Effector CD8-positive, alpha-beta T cell (primary cell): ENCODE data around the gene RAB15.

Source experiments
- DNase-seq: peaks from one replicate; lab custom pipeline; 2025; lab: John Stamatoyannopoulos, UW

The RAB15 gene

DNA sequence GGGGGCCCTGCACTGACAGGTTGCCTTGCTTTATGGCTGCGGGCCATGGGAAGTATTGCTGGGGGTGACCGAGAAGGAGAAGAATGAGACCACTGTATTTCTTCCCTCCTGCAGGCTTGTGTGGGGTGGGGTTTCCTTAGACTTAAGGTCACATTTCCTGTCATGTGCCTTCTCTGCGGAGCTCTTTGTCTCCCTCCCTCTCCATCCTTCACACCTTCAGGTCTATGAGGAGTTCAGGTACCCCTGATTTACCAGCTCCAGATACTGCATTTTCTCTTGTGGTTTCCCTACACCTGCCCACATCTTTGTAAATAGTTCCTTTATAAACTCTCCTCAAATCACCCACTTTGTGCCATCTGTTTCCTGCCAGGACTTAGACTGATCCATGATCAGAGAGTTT, 18.2 kb upstream of the RAB15 start:
- DNase-seq = no peak

DNA sequence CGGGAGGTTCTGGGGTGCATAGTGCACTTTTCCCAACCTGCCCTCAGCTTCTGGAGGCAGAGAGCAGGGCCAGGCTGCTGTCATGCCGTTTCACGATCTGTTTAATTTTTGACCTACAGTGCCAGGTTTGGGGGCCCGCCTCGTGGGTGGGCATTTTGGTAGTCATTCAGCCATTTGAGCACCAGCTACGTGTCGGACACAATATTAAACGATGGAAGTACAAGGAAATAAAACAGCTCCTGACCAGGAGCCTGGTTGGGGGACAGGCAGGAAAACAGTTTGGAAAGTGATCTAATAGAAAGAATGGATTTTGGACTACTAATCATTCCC, 15.3 kb upstream of the RAB15 start:
- DNase-seq = no peak

DNA sequence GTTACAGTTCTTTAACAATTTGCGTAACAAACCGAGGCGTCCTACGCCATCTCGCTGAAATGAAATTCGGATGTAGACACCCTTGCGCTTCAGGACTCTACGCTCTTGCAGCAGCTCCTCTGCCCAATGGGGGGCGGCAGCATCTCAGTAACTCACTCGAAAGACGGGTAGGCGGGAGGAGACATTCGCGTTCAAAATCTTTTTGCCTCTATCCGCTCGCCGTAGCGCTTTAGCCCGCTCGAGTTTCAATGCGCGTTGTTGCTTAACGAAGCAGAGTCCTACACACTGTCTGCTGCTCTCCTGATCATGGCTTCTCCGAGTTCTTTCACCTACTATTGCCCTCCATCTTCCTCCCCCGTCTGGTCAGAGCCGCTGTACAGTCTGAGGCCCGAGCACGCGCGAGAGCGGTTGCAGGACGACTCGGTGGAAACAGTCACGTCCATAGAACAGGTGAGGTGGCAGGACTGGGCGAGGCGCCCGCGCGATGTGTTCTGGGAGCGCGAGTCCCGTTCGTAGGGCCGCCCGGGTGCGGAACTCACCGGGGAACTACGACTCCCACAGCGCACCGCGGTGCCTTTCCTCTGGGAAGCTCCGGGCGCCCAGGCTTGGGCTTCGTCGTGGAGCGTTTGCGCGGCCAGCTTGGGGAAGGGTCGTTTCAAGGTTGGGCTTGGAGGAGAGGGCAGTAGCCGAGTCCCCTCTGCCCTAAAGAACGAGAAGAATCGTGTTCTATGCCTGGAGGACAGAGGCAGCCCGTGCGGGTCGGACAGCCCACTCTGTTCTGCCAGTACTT, 14.7 kb upstream of the RAB15 start, which contains the start of gene FNTB:
FNTB (plus strand) TSS at position 248 of the 790 bp plus-strand sequence; CDS start at position 307, 59 bp downstream.
- peak; percentile 83 for DNase-seq

DNA sequence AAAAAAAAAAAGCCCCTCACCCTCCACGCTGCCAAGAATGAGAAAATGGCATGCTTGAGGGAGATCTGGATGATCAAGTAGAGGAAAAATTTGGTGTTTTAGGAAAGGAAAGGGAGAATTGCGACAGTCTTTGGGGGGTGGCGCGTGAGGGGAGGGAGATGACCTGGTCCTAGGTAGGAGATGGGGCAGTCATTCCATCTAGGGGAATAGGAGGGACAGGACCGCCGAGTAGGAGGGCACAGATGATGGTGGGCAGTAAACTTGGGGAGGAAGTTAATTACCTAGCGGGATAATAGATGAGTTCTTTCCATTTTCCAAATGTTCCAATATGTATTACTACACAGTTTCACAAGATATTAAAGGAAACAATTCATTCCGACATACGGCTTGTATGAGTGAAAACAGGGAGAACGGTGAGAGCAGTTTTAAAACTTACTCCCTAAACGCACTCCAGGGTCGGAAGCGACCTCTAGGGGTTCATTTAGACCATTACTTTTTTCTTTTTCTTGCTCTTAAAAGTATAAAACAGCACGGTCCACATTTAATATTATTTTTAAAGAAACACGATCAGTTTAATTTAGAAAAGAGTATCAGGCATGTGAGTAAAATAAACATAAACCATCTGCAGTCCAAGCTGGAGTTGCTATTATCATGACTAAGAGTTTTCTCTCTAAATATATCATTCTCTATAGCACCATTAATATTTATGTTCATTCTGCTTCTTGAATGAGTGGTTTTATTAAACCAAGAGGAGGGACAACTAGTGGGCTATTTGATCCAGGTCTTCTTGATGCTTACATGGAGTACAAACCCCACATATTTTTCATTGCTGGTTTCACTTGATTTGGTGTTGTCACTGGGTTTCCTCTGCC, 11.5 kb upstream of the RAB15 start:
- peak; percentile 11 for DNase-seq

- no peak for DNase-seq
Measured at GRCh38 chr14:64979336-64980074, 7.4 kb upstream of the RAB15 start.

- no peak for DNase-seq
Measured at GRCh38 chr14:64974563-64974962, 2.4 kb upstream of the RAB15 start.

DNA sequence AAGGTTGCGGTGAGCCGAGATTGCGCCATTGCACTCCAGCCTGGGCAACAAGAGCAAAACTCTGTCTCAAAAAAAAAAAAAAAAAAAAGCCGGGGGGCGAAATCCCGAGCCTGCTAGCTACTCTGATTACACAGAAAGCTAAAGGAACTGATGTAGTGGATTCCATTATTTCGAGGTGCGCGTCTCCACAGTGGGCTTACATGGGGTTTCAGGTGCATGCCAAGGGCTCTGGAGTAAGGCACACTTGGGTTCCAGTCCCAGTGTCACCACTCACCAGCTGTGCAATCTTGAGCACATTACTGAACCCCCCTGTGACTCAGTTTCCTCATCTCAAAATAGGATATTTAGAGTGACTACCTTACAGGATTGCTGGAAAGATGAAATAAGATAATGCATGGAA, 1.7 kb upstream of the RAB15 start:
- DNase-seq = no peak

DNA sequence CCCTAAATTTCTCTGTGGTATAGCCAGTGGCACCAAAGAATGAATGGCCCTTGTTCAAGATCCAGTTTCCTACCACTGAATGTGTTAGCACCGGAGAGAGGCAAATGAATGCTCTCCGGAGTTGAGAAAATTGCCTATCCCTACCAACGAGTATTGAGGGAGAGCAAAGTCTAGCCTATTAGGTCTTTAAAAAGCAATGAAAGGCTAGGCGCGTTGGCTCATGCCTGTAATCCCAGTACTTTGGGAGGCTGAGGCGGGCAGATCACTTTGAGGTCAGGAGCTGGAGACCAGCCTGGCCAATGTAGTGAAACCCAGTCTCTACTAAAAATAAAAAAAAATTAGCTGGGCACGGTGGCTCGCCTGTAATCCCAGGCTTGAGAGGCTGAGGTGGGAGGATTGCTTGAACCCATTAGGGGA, 898 bp upstream of the RAB15 start:
- DNase-seq = no peak

DNA sequence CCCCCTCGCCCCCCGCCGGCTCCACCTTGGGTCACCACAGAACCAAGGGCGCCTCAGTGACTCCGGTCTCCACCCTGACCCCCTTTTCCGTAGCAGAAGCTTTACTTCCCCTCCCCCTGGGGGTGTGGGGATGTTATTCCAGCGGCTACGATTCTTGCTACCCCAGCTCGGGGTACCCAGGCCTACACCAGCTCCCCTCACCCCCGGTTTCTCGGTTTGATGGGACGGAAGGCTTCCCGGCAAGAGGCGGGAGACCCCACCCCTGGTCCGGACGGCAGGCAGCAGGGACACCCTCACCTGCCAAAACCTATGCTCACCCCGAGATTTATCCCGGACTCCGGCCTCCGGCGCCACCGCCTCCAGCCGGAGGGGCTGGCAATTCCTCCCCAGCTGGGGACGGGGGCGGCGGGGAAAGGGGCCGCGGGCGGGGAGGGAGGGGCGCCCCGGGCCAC, 619 bp downstream of the RAB15 start:
- DNase-seq = no peak

DNA sequence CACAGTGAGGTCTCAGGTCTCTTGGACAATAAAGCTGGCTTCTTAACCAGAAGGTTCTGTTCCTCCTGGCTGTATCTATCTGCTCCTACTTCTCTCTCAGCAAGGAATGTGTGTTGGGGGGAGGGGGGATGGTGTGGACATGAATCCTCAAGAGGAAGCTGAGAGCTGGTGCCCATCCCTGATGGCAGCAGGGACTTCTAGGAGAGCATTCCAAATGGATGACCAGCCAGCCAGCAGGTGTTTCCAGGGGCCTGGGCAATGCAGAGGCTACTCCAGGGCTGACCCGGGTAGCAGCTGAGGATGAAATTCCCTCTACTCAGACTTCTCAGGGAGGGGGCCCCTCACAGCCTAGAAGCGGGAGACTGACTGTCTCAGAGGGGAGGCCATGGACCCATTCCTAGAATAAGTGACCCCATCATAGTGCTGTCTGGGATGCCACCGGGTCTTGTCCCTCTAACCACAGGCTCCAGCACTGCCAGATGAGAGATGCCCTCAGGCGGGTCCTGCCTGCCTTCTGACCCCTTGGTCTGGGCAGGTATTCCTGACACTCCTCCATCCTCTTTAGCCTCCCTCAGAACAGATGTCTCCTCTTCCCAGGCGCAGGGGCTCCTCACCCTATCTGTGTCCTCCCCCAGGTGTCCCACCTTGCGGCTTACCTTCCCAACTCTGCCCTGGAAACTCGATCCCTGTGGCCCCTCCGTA, 1.2 kb downstream of the RAB15 start:
- no peak for DNase-seq

GRCh38 chr14:64970041-64970440, 2.1 kb downstream of the RAB15 start:
- DNase-seq = no peak

DNA sequence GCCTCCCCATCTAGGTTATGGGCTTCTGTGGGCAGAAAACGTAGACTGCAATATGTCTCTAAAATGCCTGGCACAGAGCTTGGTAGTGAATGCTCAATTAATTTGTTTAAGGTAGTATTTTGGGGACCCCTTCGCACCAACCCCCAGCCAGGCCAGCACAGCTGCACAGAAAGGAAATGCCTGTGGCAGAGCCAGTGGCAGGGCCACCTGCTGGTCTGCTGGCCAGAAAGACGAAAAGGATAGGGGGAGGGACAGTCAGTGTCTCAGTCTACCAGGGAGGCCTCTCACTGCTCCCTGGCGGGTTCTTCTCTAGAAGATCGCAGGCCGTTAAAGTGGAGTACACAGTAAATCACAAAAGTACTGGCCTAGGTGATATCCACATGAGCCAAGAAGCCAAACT, 3.5 kb downstream of the RAB15 start:
- no peak for DNase-seq

GRCh38 chr14:64968167-64968566, 4.0 kb downstream of the RAB15 start:
- DNase-seq = no peak

GRCh38 chr14:64966976-64967375, 5.2 kb downstream of the RAB15 start:
- DNase-seq = no peak

DNA sequence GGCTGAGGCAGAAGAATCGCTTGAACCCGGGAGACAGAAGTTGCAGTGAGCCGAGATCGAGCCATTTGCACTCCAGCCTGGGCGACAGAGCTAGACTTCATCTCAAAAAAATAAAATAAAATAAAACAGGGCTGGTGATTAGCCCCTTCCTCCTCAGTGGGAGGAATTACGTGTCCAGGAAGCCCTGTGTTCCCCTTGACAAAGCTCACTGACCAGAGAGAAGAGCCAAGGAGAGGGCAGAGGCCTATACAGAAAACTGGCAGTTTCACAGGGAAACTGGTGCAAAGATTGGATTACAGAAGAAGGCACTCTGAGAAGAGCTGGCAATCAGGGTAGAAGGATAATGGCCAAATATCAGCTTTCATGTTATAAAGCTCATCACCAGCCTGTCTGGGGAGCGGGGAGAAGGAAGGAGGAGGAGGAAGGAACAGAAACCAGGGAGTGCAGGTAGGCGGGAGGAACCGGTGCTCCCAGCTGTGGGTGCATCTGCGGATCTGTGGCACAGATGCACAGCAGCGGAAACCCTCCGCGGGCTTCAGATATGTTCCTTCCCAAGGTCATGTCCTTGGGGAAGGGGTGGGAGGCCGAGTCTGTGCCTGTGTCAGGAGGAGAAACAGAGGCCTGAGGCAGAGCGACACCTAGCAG, 6.7 kb downstream of the RAB15 start:
- DNase-seq = no peak

DNA sequence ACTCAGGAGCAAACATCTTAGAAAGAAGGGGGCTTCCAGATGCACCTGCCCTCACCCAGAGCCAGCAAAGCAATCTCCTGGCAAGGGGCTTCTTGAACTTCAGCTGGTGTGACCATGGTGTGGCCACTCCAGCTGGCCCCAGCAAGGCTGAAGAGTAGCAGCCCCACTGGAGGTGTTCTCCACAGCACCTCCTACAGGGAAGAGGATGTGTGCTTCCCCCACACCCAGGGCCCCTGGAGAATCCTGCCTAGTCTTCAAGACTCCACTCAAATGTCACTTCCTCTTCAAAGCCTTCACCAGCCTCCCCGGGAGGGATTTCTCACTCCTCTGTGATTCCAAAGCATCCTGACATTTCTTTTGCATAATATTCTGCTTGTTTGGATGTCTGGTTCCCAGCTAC, 8.5 kb downstream of the RAB15 start:
- no peak for DNase-seq

DNA sequence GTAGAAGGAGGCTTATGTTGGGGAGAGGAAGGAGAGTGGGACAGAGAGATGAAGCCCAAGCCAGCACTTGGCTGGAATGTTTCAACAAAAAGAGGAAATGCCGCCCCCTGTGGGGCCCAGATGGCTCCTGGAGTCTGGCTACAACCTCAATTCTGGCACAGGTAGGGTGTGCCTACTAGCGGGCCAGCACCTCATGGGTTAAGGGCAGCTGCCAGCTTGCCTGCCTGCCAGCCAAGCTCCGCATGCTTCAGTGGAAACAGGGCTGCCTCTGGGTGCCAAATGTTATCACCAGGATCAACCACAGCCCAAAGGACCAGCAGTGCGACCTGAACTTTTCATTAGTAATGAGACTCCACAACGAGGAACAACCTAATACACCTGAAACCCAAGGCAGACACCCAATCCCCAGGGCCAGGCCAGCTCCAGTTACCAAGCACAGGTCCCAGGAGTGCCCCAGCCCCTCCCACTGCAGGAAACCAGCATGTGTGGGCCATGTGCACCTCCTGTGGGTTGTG, 11.3 kb downstream of the RAB15 start:
- DNase-seq = no peak

GRCh38 chr14:64958743-64959142, 13.4 kb downstream of the RAB15 start:
- DNase-seq = no peak

- no peak for DNase-seq
Measured at GRCh38 chr14:64958201-64958600, 13.9 kb downstream of the RAB15 start.

DNA sequence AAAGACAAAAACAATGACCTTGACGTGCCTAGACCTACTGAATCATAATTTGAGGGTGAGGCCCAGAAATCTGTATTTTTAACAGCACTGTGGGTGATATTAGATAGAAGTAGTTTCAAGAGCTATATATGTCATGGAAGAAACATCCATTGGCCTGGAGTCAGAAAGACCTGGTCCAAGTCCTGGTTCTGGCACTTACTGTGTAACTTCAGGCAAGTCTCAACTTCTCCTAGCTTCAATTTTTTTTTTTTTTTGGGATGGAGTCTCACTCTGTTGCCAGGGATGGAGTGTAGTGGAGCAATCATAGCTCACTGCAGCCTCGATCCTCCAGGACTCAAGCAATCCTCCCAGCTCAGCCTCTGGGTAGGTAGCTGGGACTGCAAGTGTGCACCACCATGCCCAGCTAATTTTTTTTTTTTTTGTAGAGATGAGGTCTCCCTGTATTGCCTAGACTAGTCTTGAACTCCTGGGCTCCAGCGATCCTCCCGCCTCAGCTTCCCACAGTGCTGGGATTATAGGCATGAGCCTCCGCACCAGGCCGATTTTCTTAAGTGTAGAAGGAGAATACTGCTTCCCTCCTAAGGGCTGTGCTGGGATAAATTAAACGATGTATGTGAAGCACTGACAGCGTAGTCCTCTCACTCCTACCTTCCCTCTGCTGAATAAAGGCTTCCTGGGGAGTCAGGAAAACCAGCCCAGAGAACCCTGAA, 15.3 kb downstream of the RAB15 start:
- DNase-seq = no peak
